H9 (cell line): ENCODE data around the gene NT5DC3. TPM values are rescaled to one million over a fixed set of nuclear protein-coding genes. Genes with fewer than 3 reads are reported as not detected.

Source experiments
- DNase-seq: peaks from one replicate; pipeline ENCODE4 v3.0.0-alpha.2; 2017
- H2AFZ ChIP-seq: one replicate; pipeline ENCODE4 v1.6.1; 2013; ENCODE audit warnings: mild to moderate bottlenecking, low read length, control low read depth, moderate library complexity
- H2AK5ac ChIP-seq: 2 replicates; pipeline ENCODE4 v1.6.1; 2013; ENCODE audit warnings: low read length, control low read depth, mixed read lengths; ENCODE audit not compliant: insufficient read length
- H2BK120ac ChIP-seq: one replicate; pipeline ENCODE4 v1.6.1; 2013; ENCODE audit warnings: low read depth, mild to moderate bottlenecking, low read length, control low read depth, inconsistent platforms; ENCODE audit not compliant: poor library complexity, severe bottlenecking
- H2BK12ac ChIP-seq: 2 replicates; pipeline ENCODE4 v1.6.1; 2013; ENCODE audit warnings: low read length, control low read depth, mixed read lengths, low read depth; ENCODE audit not compliant: insufficient read length
- H2BK15ac ChIP-seq: 2 replicates; pipeline ENCODE4 v1.6.1; 2013; ENCODE audit warnings: low read depth, low read length, control low read depth
- H2BK20ac ChIP-seq: one replicate; pipeline ENCODE4 v1.6.1; 2013; ENCODE audit warnings: low read depth, mild to moderate bottlenecking, low read length, control low read depth, inconsistent platforms; ENCODE audit not compliant: poor library complexity, severe bottlenecking
- H2BK5ac ChIP-seq: 2 replicates; pipeline ENCODE4 v1.6.1; 2013; ENCODE audit warnings: low read length, control low read depth, mixed read lengths; ENCODE audit not compliant: insufficient read length
- H3K14ac ChIP-seq: 2 replicates; pipeline ENCODE4 v1.6.1; 2013; ENCODE audit warnings: low read length, control low read depth; ENCODE audit not compliant: insufficient read depth
- H3K18ac ChIP-seq: 2 replicates; pipeline ENCODE4 v1.6.1; 2013; ENCODE audit warnings: low read depth, mild to moderate bottlenecking, mixed read lengths, low read length, control low read depth; ENCODE audit not compliant: insufficient read length
- H3K23ac ChIP-seq: 2 replicates; pipeline ENCODE4 v1.6.1; 2013; ENCODE audit warnings: low read length, control low read depth, mixed read lengths, low read depth; ENCODE audit not compliant: insufficient read length
- H3K23me2 ChIP-seq: 2 replicates; pipeline ENCODE4 v1.6.1; 2013; ENCODE audit warnings: low read depth, mild to moderate bottlenecking, mixed read lengths, low read length, control low read depth; ENCODE audit not compliant: insufficient read length, poor library complexity, severe bottlenecking
- H3K27ac ChIP-seq: 2 replicates; pipeline ENCODE4 v1.5.1; 2013; ENCODE audit warnings: low read length, control low read depth, mixed read lengths, low read depth; ENCODE audit not compliant: insufficient read length
- H3K27me3 ChIP-seq: 2 replicates; pipeline ENCODE4 v1.6.1; 2013; ENCODE audit warnings: low read length, control low read depth, inconsistent platforms; ENCODE audit not compliant: insufficient read depth
- H3K4ac ChIP-seq: 2 replicates; pipeline ENCODE4 v1.6.1; 2013; ENCODE audit warnings: low read depth, mild to moderate bottlenecking, control low read depth, inconsistent platforms, low read length, moderate library complexity
- H3K4me1 ChIP-seq: 2 replicates; pipeline ENCODE4 v1.6.1; 2013; ENCODE audit warnings: low read length, control low read depth, inconsistent platforms; ENCODE audit not compliant: insufficient read depth
- H3K4me2 ChIP-seq: 2 replicates; pipeline ENCODE4 v1.6.1; 2013; ENCODE audit warnings: low read length, control low read depth, mixed read lengths; ENCODE audit not compliant: insufficient read length, insufficient read depth
- H3K56ac ChIP-seq: 2 replicates; pipeline ENCODE4 v1.6.1; 2013; ENCODE audit warnings: low read depth, mild to moderate bottlenecking, mixed read lengths, low read length, control low read depth; ENCODE audit not compliant: insufficient read length
- H3K79me1 ChIP-seq: 2 replicates; pipeline ENCODE4 v1.6.1; 2013; ENCODE audit warnings: low read depth, mild to moderate bottlenecking, moderate library complexity, low read length, control low read depth, inconsistent platforms; ENCODE audit not compliant: insufficient read depth, poor library complexity, severe bottlenecking
- H3K79me2 ChIP-seq: 2 replicates; pipeline ENCODE4 v1.6.1; 2013; ENCODE audit warnings: low read length, control low read depth, inconsistent platforms; ENCODE audit not compliant: insufficient read depth
- H3K9ac ChIP-seq: 2 replicates; pipeline ENCODE4 v1.6.1; 2013; ENCODE audit warnings: low read length, control low read depth, mixed read lengths; ENCODE audit not compliant: insufficient read length; ENCODE audit errors: extremely low read depth
- H3K9me3 ChIP-seq: one replicate; pipeline ENCODE4 v1.6.1; 2013; ENCODE audit warnings: low read depth, low read length, inconsistent platforms; ENCODE audit not compliant: control insufficient read depth
- H3T11ph ChIP-seq: one replicate; pipeline ENCODE4 v1.6.1; 2013; ENCODE audit warnings: mild to moderate bottlenecking, low read length, control low read depth, inconsistent platforms
- H4K20me1 ChIP-seq: one replicate; pipeline ENCODE4 v1.6.1; 2013; ENCODE audit not compliant: control insufficient read depth, insufficient read length, insufficient read depth
- H4K5ac ChIP-seq: 2 replicates; pipeline ENCODE4 v1.6.1; 2013; ENCODE audit warnings: low read depth, mild to moderate bottlenecking, mixed read lengths, low read length, control low read depth; ENCODE audit not compliant: insufficient read length
- H4K8ac ChIP-seq: replicated peaks from 2 replicates; pipeline ENCODE4 v1.6.1; 2013; ENCODE audit warnings: low read length, control low read depth, mixed read lengths, low read depth; ENCODE audit not compliant: insufficient read length
- H4K91ac ChIP-seq: 2 replicates; pipeline ENCODE4 v1.6.1; 2013; ENCODE audit warnings: low read depth, mild to moderate bottlenecking, moderate library complexity, mixed read lengths, low read length, control low read depth; ENCODE audit not compliant: insufficient read length
- H3K27ac Mint-ChIP-seq, 3 experiments: 2 replicates in 2 of 3; 3 replicates in 1 of 3; pipeline ENCODE4 v1.8.0; 2020 to 2021; ENCODE audit warnings: mixed read lengths in 3 of 3, mild to moderate bottlenecking in 1 of 3, moderate library complexity in 1 of 3
- H3K27me3 Mint-ChIP-seq: 2 replicates; pipeline ENCODE4 v1.8.0; 2021; ENCODE audit warnings: low read depth, mild to moderate bottlenecking, moderate library complexity, mixed read lengths
- H3K36me3 Mint-ChIP-seq, 3 experiments: 2 replicates in 2 of 3; 3 replicates in 1 of 3; pipeline ENCODE4 v1.8.0; 2020 to 2021; ENCODE audit warnings: low read depth in 3 of 3, mixed read lengths in 3 of 3; ENCODE audit not compliant: insufficient read depth in 1 of 3
- H3K4me1 Mint-ChIP-seq, 2 experiments: 2 replicates each; pipeline ENCODE4 v1.8.0; 2020; ENCODE audit warnings: mixed read lengths in 2 of 2
- H3K4me3 Mint-ChIP-seq, 2 experiments: 2 replicates in 1 of 2; 3 replicates in 1 of 2; pipeline ENCODE4 v1.8.0; 2020 to 2021; ENCODE audit warnings: mild to moderate bottlenecking in 2 of 2, mixed read lengths in 2 of 2, moderate library complexity in 1 of 2
- H3K9me3 Mint-ChIP-seq, 2 experiments: 2 replicates in 1 of 2; 3 replicates in 1 of 2; pipeline ENCODE4 v1.8.0; 2020; ENCODE audit warnings: mild to moderate bottlenecking in 2 of 2, mixed read lengths in 2 of 2, moderate library complexity in 1 of 2
- WGBS: extraction: QIAGEN DNeasy Blood & Tissue Kit; methylation state at CpG from one replicate; pipeline ENCODE4 v1.1.7; 2013; ENCODE audit warnings: missing lambda C conversion rate, low lambda C conversion rate, mixed read lengths; ENCODE audit not compliant: insufficient read length; ENCODE audit errors: extremely low coverage; 5-methylcytosine and 5-hydroxymethylcytosine counted together
- total RNA-seq: library from RNA; stranded (reverse); gene quantifications from 2 replicates; pipeline ENCODE4 v1.2.1, GENCODE V29; 2021
- TF ChIP-seq, protein P1 (sequence below): fragments of 200-600 bp; sonication (generic); conservative IDR thresholded peaks from 3 replicates; pipeline ENCODE4 v1.8.0; 2021; ENCODE audit warnings: antibody characterized with exemption, mild to moderate bottlenecking

Gene NT5DC3
- total RNA-seq, 1 experiment from 2014 or later, result 13.6 TPM

DNA sequence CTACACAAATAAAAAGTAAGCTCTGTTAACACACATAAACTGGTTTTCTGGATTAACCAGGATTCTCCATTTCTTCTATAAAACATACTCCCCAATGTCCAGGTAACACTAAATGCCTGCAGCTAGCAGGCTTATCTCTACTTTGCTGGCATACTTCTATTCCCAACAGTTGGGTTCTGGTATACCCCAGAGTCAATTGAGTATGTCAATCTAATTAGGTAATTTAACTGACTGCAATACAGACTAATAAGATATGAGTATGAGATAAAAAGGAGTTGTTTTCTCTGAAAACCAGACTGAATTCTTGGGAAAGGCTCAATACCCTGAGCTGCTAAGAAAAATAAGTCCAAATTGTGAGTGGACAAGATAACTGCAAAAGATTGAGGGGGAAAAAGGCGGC is 9.4 kb upstream of the NT5DC3 start:
- peaks cover 6% of the 10 kb centered on the region; the same call in 1 of the 2 replicates for H3K27me3 Mint-ChIP-seq
- H3K4ac ChIP-seq, result no peak overlapping the region
- no peak overlapping the region for H2BK12ac ChIP-seq
- H3K18ac ChIP-seq, result no peak overlapping the region
- H3K14ac ChIP-seq, result no peak overlapping the region
- no peak overlapping the region for H4K91ac ChIP-seq
- TF ChIP-seq, protein P1, sequence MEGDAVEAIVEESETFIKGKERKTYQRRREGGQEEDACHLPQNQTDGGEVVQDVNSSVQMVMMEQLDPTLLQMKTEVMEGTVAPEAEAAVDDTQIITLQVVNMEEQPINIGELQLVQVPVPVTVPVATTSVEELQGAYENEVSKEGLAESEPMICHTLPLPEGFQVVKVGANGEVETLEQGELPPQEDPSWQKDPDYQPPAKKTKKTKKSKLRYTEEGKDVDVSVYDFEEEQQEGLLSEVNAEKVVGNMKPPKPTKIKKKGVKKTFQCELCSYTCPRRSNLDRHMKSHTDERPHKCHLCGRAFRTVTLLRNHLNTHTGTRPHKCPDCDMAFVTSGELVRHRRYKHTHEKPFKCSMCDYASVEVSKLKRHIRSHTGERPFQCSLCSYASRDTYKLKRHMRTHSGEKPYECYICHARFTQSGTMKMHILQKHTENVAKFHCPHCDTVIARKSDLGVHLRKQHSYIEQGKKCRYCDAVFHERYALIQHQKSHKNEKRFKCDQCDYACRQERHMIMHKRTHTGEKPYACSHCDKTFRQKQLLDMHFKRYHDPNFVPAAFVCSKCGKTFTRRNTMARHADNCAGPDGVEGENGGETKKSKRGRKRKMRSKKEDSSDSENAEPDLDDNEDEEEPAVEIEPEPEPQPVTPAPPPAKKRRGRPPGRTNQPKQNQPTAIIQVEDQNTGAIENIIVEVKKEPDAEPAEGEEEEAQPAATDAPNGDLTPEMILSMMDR, result no peak
- no peak overlapping the region for H3K4me3 Mint-ChIP-seq
- no peak overlapping the region for H2BK15ac ChIP-seq
- no peak overlapping the region for H3K9ac ChIP-seq
- no CpG with 5 or more reads among the region's 1 CpG for WGBS
- no peaks in the 10 kb centered on the region for H3K36me3 Mint-ChIP-seq
- no peaks in the 10 kb centered on the region for H3K79me1 ChIP-seq
- no peak overlapping the region for H4K8ac ChIP-seq
- H2AK5ac ChIP-seq, result no peak overlapping the region
- H3T11ph ChIP-seq, result no peak overlapping the region
- H3K23me2 ChIP-seq, result no peaks in the 10 kb centered on the region
- no peaks in the 10 kb centered on the region for H3K9me3 Mint-ChIP-seq
- no peak overlapping the region for H2AFZ ChIP-seq
- H3K27me3 ChIP-seq, result no peaks in the 10 kb centered on the region
- no peak for DNase-seq
- H3K4me1 Mint-ChIP-seq, result peaks cover 3 to 4% of the 10 kb centered on the region in 2 experiments; a peak in 3 of 4 replicates
- H4K20me1 ChIP-seq, result no peaks in the 10 kb centered on the region
- H3K27ac Mint-ChIP-seq, result no peak overlapping the region
- H2BK120ac ChIP-seq, result no peak overlapping the region
- H3K27ac ChIP-seq, result no peak overlapping the region
- no peak overlapping the region for H2BK5ac ChIP-seq
- H3K4me1 ChIP-seq, result no peaks in the 10 kb centered on the region
- no peak overlapping the region for H3K4me2 ChIP-seq
- no peak overlapping the region for H3K56ac ChIP-seq
- no peaks in the 10 kb centered on the region for H3K79me2 ChIP-seq
- no peak overlapping the region for H3K23ac ChIP-seq
- H4K5ac ChIP-seq, result no peak overlapping the region
- no peak overlapping the region for H2BK20ac ChIP-seq
- no peaks in the 10 kb centered on the region for H3K9me3 ChIP-seq
